ENCODE data around the gene DNAAF8.

Gene DNAAF8

DNA sequence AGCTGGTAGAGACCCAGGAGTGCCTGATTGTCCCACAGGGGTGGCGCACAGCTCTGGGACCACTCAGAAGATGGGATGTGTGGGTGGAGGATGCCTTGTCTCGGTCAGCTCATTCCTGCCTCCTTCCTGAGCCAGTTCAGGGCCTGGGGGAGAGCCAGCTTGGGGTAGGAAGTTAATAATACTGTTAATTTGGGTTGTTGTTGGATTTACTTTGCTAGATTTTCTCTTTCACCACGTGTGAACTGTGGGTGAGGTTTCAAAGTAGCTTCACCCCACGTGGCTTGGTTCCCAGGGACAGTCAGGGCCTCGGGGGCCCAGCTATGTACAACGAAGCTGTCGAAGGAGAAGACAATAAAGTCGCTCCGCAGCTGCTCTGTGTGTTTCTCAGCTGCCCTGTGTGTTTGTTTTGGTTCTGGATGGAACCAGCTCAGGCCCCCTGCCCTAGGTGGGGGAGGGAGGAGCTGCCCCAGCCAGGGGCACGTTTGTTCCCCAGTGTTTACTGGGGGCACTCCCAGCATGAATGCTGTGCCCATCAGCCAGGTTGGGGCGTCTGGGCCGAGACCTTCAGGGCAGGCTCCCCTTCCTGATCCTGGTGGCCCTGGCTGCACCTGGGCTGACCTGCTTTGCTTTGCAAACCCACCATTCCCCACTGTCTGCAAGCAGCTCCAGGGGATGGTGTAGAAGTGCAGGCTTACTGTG, 38.7 kb upstream of the DNAAF8 start:
- DNase-seq, result no peak

DNA sequence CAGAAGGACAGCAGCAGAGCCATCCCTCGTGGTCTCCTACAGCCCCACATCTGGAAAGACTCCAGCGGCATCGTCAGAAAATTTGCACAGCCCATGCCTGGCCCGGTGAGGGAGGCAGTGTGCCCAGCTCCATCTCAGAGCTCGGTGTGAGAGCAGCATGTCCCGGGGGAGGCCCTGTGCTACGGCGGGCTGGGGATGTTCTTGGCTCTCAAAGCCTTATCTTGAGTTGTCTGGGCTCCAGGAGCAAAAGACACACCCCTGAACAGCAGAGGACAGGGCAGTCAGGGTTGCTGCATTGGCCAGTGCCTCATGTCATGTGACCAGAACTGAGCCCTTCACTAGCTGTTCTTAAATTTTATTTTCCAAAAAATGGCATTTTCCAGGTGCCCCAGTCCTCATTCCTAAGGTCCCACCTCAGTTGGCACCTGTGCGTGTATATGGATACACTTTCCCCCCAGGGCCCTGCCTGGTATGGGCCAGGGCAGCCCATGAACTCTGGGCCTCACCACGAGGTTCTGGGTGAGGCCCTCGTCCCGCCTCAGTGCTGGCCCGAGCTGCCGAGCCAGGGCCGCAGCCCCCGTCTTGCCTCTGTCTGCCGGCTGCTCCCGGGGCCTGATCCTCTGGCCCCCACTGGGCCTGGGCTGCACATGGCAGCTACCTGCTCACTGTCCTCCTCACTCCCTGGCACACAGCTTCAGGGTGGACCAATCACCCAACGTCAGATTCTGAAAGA, 38.0 kb upstream of the DNAAF8 start:
- DNase-seq, result no peak

DNA sequence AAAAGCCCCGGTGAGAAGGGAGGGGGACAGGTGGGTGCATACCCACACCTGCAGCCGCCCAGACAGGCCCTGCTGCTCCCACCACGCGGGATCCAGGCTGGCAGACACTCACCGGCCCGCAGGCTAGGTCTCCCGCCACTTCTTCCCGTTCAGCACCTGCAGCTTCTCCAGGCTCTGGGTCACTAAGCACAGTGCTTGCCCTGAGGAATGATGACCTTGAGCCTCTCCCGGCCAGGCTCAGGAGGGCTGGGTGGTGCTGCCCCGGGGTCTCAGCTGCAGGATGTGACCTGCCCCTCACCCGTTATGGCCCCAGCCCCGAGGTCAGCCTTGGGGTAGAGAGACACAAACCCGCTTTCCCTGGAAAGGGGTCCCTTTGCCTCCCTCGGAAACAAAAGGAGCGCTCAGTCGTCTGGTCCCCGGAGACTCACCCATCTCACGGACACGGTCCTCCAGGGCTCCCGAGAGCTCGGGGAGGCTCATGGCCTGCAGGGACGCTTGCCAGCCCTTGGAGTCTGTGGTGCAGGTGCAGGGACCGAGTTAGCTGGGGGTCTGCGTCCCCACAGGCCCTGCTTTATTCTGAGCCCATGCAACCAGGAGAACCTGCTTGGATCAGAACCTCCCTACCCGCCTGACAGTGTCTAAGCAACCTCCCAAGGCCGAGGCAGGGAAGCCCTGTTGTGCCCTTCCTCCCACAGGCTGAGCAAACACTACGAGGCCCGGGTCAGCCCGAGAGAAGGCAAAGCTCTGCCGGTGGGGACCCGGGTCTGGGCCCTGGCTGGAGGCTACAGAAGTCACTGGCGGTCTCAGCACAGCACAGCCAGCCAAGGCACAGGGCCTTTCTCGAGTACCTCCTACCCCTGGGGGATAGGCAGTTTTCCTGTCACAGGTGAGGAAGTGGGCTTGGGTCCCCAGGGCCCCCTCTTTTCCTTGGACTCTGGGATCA, 37.2 kb upstream of the DNAAF8 start:
- no peak for DNase-seq

DNA sequence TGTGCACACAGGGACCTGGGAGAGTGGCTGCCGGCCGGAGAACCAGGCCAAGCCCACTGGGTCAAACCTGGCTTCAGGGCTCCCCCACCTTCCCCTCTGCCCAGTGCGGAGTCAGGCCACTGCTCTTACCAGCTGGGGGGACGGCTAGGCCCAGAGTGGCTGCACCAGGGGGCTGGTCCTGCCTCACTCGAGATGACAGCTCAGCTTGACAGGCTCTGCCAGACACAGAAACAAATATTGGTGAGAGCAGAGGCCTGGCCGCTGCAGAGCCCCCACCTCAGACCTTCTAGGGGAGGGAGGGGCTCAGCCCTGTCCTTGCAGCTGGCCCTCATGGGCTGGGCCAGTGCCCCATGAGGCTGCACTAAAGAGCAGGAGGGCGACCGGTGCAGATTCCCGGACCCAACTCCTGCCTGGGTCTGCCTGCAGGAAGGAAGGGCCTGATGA, 36.5 kb upstream of the DNAAF8 start:
- DNase-seq, result no peak

DNA sequence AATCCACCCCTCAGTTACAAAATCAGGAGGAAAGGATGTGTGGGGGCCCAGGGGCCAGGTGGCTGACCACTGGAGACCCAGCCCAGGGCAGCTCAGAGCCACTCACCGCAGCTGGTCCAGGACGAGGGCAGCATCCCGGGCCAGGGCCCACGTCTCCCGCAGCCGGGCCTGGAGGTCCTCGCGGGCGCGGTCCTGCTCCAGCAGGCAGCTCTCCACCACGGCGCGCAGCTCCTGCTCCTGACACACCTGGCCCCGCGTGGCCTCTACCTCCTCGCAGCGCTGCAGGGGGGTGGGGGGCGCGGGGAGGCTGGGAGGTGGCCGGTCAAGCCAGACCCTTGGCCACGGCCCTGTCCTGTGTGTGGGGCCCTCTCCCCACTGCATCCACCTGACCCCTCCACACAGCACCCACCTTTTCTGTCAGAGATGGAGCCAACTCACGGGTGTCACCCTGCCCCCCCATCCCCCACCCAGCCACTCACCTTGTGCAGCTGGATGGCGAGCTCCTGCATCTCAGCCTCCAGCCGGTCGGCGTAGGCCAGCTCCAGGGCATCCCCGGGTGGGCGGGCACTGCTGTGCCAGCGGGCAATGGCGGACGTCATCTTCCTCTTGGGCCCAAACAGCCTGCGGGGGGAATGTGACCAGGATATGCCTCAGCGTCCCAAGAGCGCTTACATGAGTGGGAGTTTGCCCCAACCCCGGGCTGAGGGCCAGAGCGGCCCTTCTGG, 35.9 kb upstream of the DNAAF8 start:
- no peak for DNase-seq

DNA sequence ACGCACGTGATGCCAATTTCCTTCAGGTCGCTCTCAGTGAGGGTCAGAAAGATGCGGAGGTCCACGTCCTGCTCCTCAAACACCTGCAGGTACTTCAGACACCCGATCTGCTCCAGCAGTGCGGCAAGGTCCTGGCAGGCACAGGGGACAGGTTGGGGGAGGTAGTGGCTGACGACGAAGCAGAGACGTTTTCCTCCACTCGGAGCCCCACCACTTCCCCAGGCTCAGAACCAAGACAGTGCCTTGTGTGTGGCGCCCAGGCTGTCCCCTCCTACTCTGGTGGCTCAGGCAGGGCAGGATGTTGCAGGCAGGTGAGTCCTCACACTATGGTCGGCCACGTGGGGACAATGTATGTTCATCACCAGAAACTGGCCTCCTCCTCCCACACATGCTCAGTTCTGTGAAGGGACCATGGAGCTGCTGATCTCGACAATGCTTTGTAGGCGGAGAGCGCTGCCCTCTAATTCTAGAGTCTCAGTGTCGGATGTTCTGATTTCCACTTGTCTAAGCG, 35.2 kb upstream of the DNAAF8 start:
- DNase-seq, result no peak

DNA sequence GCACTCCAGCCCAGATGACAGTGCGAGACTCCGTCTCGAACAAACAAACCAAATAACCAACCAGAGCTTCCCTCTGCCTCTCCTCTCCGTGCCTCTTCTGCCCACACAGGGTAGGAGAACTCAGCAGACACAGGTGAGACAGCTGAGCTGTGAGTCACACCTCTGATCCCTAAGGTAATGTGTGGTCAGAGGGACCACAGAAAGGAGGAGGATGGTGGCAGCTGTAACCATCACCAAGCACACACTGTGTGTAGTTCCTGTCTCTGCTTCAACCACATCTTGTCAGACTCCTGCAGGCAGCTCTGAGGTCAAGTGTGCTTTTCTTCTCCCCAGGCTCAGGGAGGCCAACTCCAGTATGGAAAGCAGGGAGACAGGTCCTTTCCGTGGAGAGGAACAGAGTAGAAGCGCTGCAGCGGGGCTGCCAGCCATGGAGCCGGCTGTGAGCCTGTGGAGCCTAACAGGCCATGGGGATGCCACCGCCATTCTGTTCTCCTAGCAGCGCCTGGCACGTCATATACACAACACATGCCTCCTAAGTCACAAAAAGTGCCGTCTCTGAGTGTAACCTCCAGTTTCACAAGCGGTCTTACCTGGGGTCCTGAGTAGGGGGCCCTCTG, 33.8 kb upstream of the DNAAF8 start:
- no peak for DNase-seq

DNA sequence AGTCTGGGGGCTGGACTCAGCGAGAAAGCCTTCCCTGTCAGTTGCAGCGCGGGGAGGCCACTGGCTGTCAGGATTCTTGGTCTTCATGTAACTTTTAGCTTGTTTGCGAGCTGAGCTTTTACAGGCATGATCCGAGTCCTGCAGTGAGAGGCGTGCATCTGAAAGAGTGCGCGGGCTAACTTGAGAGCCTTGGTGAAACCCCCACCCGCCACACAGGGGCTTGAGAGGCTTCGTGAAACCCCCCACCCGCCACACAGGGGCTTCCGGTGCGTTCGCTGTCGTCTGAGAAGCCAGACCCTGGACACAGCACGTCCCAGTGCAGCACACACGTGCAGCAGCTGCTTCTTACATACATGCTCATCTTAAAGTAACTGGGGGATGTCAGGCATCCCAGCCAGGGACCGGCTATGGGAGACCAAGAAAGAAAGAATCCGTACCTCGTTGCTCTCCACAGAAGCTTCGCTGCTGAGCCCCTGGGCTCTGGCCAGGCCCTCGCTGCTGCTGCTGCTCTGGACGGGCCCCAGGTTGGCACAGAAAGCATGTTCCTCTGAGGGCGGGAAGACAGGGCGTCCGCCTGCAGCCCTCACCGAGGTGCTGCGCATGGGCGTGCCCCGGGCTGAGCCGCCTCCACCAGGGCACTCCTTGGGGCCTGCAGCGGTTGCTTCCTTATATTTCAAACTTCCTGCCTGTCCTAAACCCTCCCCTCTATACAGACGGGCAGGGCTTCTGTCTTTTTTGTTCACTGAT, 33.2 kb upstream of the DNAAF8 start:
- DNase-seq, result no peak

DNA sequence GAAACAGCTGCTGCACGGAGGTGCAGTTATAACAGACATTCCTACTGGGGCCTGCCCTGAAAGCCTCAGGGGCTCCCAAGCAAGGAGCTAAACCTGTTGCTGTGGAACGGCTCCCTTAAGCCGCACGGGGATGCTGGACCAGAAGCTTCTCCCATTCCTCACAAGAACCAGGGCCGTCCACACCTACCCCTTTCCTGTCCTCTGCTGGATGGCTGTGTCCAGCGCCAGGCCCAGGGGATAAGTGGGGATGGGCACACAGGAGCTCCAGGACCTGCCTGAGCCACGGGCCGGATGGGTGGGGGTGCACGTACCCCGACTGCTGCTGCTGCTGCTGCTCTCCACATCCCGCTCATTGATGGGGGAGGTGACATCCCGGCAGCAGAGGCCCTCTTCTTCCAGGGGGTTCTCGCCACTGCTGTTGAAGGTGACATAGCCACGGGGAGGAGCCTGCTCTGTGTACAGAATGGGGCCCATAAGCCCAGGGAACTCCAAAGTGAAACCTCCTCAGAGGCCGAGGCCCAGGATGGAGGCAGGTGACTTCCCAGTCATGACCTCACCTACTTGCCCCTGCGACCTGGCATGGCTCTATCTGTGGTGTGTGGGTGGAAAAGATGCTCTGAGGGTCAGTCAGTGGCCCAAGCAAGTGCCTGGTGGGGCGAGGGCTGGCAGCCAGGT, 32.4 kb upstream of the DNAAF8 start:
- DNase-seq, result no peak

DNA sequence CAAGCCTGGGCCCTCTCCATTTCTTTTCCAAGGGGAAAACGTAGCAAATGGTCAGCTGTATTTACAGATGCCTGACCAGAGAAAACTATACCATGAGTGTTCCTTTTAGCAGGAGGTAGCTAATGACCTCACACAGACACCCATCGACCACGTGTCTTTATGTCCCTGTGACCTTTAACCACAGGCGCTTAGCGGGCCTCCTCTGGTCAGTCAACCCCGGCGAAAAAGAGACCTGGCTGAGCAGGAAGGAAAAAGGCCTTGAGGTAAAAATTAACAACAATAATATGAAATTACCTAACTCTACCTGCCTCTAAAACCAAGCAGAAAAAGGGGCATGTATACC, 31.9 kb upstream of the DNAAF8 start:
- DNase-seq, result no peak

DNA sequence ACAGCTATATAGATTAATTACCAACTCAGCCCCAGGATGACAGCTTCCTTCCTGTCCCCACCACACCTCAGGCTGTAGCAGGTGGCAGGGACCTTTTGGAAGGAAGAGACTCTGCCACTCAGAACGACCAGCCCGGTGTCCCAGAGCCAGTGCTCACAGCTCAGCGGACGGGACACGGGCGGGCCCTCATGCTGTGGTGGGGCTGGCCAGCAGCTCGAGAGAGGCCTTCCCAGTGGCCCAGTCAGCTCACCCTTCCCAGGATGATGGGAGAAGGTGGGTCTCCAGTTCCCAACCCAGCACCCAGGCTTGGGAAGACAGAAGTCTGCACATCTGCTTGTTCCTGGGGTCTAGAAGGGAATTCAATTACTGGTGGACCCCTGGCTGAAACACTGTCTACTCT, 30.4 kb upstream of the DNAAF8 start:
- DNase-seq, result no peak

DNA sequence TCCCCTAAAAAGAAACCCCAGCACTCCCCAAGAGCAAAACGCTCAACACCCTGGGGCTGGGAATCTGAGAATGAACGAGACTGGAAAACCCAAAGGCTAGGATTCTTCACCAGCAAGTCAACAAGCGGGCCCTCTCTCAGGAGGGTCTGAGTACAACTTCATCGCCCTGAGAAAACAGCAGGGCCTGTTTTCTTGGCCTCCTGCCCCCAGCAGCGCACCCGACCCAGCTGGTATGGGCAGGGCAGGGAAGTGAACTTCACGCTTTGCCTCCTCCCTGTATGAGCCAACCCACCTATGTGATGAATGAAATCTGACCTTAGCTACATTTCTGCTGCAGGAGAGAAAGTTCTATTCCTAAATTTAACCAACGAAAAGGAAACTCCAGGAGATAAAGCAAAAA, 29.8 kb upstream of the DNAAF8 start:
- DNase-seq, result no peak

DNA sequence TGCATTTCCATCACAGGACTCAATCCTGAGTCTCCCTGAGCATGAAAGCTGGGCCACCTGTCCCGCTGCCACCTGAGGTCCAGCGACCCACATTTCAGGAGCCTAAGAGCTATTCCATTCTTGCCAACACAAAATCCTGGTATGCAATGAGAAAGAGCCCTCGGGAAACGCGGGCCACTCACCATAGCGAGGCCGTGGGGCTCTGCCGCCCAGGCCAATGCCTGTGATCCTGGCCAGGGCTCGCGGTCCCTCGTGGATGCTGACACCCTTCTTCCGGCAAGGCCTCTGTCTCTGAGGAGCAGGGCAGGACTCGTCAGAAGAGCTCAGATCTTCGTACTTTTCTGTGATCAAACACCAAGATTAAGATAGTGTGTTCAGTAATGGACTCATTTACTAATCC, 29.4 kb upstream of the DNAAF8 start:
- DNase-seq, result no peak

DNA sequence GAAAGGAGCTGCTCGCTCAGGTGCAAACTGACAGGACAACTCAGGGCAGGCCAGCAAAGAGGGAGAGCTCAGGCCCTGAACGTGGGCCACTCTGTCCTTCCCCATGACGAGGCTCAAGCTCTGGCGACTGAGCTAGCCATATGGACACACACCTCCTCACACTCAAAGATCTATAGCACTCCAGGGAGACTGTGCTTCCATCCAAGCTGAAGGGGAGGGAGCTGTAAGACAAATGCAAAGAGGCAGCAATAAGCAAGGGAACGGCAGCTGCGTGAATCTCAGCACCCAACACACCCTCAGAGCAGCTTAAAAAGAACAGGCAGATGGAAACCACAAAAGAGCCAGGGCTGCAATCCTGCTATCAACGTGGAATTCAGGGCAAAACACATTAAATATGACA, 27.5 kb upstream of the DNAAF8 start:
- DNase-seq, result no peak

DNA sequence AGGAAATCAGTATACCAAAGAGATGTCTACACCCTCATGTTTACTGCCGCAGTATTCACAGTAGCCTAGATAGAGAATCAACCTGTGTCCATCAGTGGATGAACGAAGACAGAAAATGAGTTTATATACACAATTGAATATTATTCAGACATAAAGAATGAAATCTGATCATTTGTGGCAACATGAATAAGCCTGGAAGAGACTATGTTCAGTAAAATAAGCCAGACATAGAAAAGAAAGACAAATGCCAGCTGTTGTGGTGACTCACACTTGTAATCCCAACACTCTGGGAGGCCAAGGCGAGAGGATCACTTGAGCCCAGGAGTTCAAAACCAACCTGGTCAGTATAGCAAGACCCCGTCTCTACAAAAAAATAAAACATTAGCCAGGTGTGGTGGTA, 24.9 kb upstream of the DNAAF8 start:
- no peak for DNase-seq

DNA sequence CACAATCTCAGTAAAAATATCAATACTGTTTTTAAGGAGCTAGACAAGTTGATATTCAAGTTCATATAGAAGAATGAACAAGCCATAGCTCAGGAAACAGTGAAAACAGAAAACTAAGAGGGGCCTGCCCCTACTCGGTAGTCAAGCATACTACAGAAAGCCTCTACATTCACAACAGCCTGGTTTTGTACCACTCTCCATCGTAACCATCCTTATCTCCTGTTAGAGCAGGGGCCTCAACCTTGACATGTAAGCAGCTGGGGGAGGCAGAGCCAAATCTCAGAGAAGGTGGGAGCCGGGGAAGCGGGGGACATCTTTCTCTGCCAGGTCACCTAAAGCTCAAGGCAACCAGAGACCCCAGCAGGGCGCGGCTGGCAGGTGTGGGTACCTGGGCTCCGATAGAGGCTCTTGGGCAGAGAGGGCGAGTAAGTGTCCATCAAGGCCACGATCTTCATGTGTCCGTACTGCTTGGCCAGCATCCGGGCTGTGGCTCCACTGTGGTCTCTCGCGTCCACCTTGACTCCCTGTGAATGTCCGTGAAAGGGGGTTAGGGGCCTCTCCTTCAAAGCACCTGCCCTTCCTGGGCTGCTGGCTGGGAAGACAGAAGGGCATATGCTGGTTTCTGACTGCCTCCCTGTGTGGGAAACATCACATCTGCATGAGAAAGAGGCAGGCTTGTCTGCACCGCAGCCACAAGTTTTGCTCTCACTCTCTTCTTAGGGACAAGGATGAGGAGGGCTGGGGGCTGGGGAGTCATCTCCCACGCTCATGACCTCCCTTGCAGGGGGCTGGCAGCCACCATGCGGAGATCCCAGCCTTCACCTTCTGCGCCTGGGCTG, 20.5 kb upstream of the DNAAF8 start:
- no peak for DNase-seq

DNA sequence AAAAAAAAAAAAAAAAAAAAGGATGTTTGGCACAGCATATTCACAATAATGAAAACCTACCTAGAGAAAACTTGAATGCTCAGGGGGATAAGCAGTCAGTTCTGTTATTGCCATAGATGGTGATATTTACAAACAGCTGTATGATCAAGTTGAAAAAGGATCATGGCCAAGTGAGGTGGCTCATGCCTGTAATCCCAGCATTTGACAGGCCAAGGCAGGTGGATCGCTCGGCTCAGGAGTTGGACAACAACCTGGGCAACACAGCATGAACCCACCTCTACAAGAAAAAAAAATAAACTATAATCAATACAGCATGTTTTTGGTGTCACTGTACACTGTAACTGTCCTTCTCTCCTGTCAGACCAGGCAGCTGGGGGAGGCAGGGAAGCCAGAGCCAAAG, 19.3 kb upstream of the DNAAF8 start:
- no peak for DNase-seq

DNA sequence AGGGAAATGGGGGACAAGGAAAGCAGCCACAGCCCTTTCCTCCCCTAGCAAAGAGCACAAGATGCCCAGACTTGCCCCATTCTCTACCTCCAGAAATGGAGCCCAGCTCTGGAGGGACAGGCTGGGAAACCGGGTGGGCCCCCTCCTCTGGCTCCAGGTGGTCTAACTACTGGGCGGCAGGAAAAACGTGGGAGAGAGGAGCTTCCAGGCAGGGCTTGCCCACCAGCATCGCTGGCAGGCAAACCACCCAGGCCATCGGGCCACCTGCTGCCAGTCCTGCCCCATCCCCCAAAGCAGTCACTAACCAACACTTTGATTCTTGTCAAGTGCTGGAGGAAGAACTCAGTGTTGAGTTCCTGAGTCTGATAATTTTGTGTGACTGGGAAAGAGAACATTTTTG, 15.9 kb upstream of the DNAAF8 start:
- no peak for DNase-seq

DNA sequence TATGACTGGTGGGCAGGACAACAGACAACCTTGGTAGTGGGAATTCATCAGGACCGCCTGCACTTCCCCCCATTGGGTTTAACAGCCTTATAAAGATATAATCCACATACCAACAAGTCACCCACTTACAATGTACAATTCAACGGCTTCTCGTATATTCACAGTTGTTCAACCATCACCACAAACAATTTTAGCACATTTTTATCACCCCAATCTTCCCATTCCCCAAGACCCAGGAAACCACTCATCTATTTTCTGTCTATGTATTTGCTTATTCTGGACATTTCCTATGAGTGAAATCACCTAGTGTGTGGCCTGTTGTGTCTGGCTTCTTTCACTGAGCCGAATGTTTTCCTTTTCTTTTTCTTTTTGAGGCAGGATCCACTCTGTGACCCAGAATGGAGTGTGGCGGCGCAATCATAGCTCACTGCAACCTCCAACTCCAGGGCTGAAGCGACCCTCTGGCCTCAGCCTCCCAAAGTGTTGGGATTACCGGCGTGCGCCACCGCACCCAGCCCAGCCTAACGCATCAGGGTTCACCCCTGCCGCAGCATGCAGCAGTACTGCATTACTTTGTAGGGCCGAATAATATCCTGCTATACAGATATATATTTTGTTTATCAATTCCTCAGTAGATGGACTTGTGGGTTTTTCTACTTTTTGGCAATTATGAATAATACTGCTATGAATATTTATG, 11.1 kb upstream of the DNAAF8 start:
- no peak for DNase-seq

Measured in amniotic stem cell (primary cell).